K562 (cell line): Measurements from ENCODE around the gene METRNL. TPM values are rescaled to one million over a fixed set of nuclear protein-coding genes. Genes with fewer than 3 reads are reported as not detected.

Experiments
- BHLHE40 ChIP-seq: IDR thresholded peaks from 2 replicates; pipeline ENCODE4 v1.6.1; 2011; ENCODE audit warnings: low read length, improper control_type of control experiment
- CBX5 ChIP-seq: IDR thresholded peaks from 2 replicates; pipeline ENCODE4 v1.6.1; 2014; ENCODE audit warnings: low read depth, borderline replicate concordance
- CXXC5 ChIP-seq: fragments of 250-450 bp; sonication (Bioruptor Pico); IDR thresholded peaks from 2 replicates; pipeline ENCODE4 v1.8.0; 2022; ENCODE audit warnings: inconsistent platforms, mild to moderate bottlenecking, moderate library complexity
- HSF4 ChIP-seq: fragments of 250-450 bp; sonication (Bioruptor Pico); IDR thresholded peaks from 2 replicates; pipeline ENCODE4 v2.1.2; 2022; ENCODE audit warnings: mild to moderate bottlenecking, moderate library complexity, borderline replicate concordance
- JUND ChIP-seq, 2 experiments: IDR thresholded peaks; 2 replicates in 1 of 2; 3 replicates in 1 of 2; pipeline ENCODE4 v1.6.1; 2011; ENCODE audit warnings: borderline replicate concordance in 2 of 2, low read depth in 2 of 2, low read length in 2 of 2, improper control_type of control experiment in 1 of 2, missing biosample characterization in 1 of 2, missing genetic modification characterization in 1 of 2, missing genetic modification reagents in 1 of 2
- KLF16 ChIP-seq: IDR thresholded peaks from 2 replicates; pipeline ENCODE4 v1.6.1; 2016; ENCODE audit warnings: antibody characterized with exemption
- MYC ChIP-seq, 2 experiments: fragments of 250-450 bp in 1 of 2; sonication (Bioruptor Pico) in 1 of 2; IDR thresholded peaks; 2 replicates each; pipeline versions ENCODE4 v1.5.1 to v1.6.1; 2012 to 2021; ENCODE audit warnings: low read depth in 2 of 2, borderline replicate concordance in 1 of 2, improper control_type of control experiment in 1 of 2, low read length in 1 of 2, mild to moderate bottlenecking in 1 of 2, moderate library complexity in 1 of 2
- NR2C1 ChIP-seq, 2 experiments: fragments of 450-650 bp; IDR thresholded peaks; 2 replicates each; pipeline ENCODE4 v1.6.1; 2017; ENCODE audit warnings: mild to moderate bottlenecking in 2 of 2, antibody characterized with exemption in 1 of 2, inconsistent platforms in 1 of 2, missing compliant biosample characterization in 1 of 2, missing genetic modification characterization in 1 of 2
- NR2C2 ChIP-seq, 2 experiments: fragments of 200-800 bp in 1 of 2; sonication (Bioruptor generic) in 1 of 2; sonication (generic) in 1 of 2; formaldehyde crosslinking in 1 of 2; IDR thresholded peaks; 2 replicates each; pipeline versions ENCODE4 v1.6.1 to v1.8.0; 2016 to 2022; ENCODE audit warnings: mild to moderate bottlenecking in 1 of 2, missing compliant biosample characterization in 1 of 2, missing genetic modification characterization in 1 of 2, missing genetic modification reagents in 1 of 2
- NRF1 ChIP-seq, 2 experiments: fragments of 450-650 bp; IDR thresholded peaks in 1 of 2; conservative IDR thresholded peaks in 1 of 2; 2 replicates each; pipeline ENCODE4 v1.6.1; 2014; ENCODE audit warnings: mild to moderate bottlenecking in 2 of 2
- POLR2AphosphoS5 ChIP-seq: IDR thresholded peaks from 2 replicates; pipeline ENCODE4 v1.6.1; 2011; ENCODE audit warnings: mild to moderate bottlenecking, low read depth, low read length, moderate library complexity; ENCODE audit not compliant: control insufficient read depth, insufficient read depth
- RCOR1 ChIP-seq, 2 experiments: IDR thresholded peaks; 2 replicates each; pipeline ENCODE4 v1.6.1; 2012; ENCODE audit warnings: low read depth in 2 of 2, low read length in 2 of 2, borderline replicate concordance in 1 of 2, improper control_type of control experiment in 1 of 2
- SREBF2 ChIP-seq: sonication (generic); formaldehyde crosslinking; IDR thresholded peaks from 2 replicates; pipeline ENCODE4 v1.4.0; 2020; ENCODE audit warnings: mild to moderate bottlenecking, missing genetic modification reagents
- polyA plus RNA-seq, 8 experiments: library from polyadenylated mRNA; depleted of rRNA in 4 of 8; stranded (reverse) in 5 of 8; unstranded in 3 of 8; fragments of >200 nt; fragmentation: Nextera tagmentation in 2 of 8; fragmentation: Illumina TruSeq in 1 of 8; extraction: Ambion mirVana in 2 of 8; extraction: Trizol in 1 of 8; gene quantifications; 2 replicates each; pipeline versions ENCODE4 v1.2.1 to v1.2.3, GENCODE V29; 2011 to 2014; ENCODE audit warnings: inconsistent platforms in 1 of 8, missing spikeins in 1 of 8
- total RNA-seq, 7 experiments: library from RNA; depleted of rRNA in 6 of 7; stranded (reverse); fragments of >200 nt in 6 of 7; fragmentation: Illumina TruSeq in 2 of 7; extraction: Trizol in 2 of 7; gene quantifications; 2 replicates each; pipeline versions ENCODE4 v1.2.1 to v1.2.3, GENCODE V29; 2011 to 2021; ENCODE audit warnings: low replicate concordance in 1 of 7
- TF ChIP-seq, protein P1 (sequence below), 2 experiments: IDR thresholded peaks; 2 replicates each; pipeline ENCODE4 v1.6.1; 2011; ENCODE audit warnings: borderline replicate concordance in 1 of 2, control low read depth in 1 of 2, low read depth in 1 of 2, low read length in 1 of 2, mild to moderate bottlenecking in 1 of 2, mixed read lengths in 1 of 2, moderate library complexity in 1 of 2; ENCODE audit not compliant: insufficient read depth in 1 of 2, insufficient read length in 1 of 2, poor library complexity in 1 of 2, severe bottlenecking in 1 of 2; ENCODE audit errors: extremely low read depth in 1 of 2

METRNL gene
- total and polyA plus RNA-seq, 9 of the 15 experiments (the other 6 are each of a cell fraction or from before 2014, with no cell fraction given), result 0.17 to 31.8 (median 2.9) TPM

- TF ChIP-seq, protein P1, sequence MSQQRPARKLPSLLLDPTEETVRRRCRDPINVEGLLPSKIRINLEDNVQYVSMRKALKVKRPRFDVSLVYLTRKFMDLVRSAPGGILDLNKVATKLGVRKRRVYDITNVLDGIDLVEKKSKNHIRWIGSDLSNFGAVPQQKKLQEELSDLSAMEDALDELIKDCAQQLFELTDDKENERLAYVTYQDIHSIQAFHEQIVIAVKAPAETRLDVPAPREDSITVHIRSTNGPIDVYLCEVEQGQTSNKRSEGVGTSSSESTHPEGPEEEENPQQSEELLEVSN (IDR thresholded peaks at IDR 0.05; ENCODE audit: borderline replicate concordance in 1 of 2, extremely low read depth in 1 of 2, insufficient read depth in 1 of 2, insufficient read length in 1 of 2, low read depth in 1 of 2, low read length in 1 of 2, poor library complexity in 1 of 2, severe bottlenecking in 1 of 2), result peak in 1 of 2 experiments; percentile 17
- TF ChIP-seq MYC (IDR thresholded peaks at IDR 0.05; ENCODE audit: low read depth, low read length) (no peak), MYC (CRISPR knock-in tag; IDR thresholded peaks at IDR 0.05; ENCODE audit: borderline replicate concordance, low read depth) (no peak), KLF16 (peak; percentile 72), HSF4 (no peak), RCOR1 (IDR thresholded peaks at IDR 0.05; ENCODE audit: borderline replicate concordance in 1 of 2, low read depth in 2 of 2, low read length in 2 of 2) (peak in 1 of 2 experiments; percentile 71; a peak in 2 of 4 replicates), NRF1 (conservative IDR thresholded peaks at IDR 0.05 in 1 of 2, IDR thresholded peaks at IDR 0.05 in 1 of 2) (0 out of 4 replicates have a peak, but pooled peaks of 1 of the 2 experiments have one; percentile 33), BHLHE40 (peak; percentile 85), CXXC5 (CRISPR knock-in tag) (peak; percentile 55), POLR2AphosphoS5 (no peak), NR2C2 (CRISPR knock-in tag; IDR thresholded peaks at IDR 0.05) (no peak), NR2C2 (tag; IDR thresholded peaks at IDR 0.05) (peak; percentile 69), JUND (IDR thresholded peaks at IDR 0.05; ENCODE audit: borderline replicate concordance, low read depth, low read length) (peak; percentile 39; the same call in 1 of the 2 replicates), JUND (tag; IDR thresholded peaks at IDR 0.05; ENCODE audit: borderline replicate concordance, low read depth, low read length) (peak; percentile 32; the same call in 1 of the 3 replicates), SREBF2 (CRISPR knock-in tag) (no peak), CBX5 (no peak), NR2C1 (IDR thresholded peaks at IDR 0.05) (peak; percentile 46; the same call in 1 of the 2 replicates), NR2C1 (tag; IDR thresholded peaks at IDR 0.05) (0 out of 2 replicates have a peak, but pooled peaks have one; percentile 35)
These were observed 14.4 kb upstream of the METRNL start (continued) for GRCh38 chr17:83064732-83065659.
